K562 (cell line): ENCODE results near the gene FAM156A. TPM values are rescaled to one million over a fixed set of nuclear protein-coding genes. Genes with fewer than 3 reads are reported as not detected.
A peak's percentile ranks its signal among the peaks of the same experiment; 100 is the strongest.

ENCODE experiments used
- ARID2 ChIP-seq: fragments of 450-650 bp; IDR thresholded peaks from 2 replicates; pipeline ENCODE4 v1.6.1; 2017; ENCODE audit warnings: antibody characterized with exemption, mild to moderate bottlenecking
- BCOR ChIP-seq: fragments of 450-650 bp; IDR thresholded peaks from 2 replicates; pipeline ENCODE4 v1.6.1; 2016
- BRF1 ChIP-seq: IDR thresholded peaks from 3 replicates; pipeline ENCODE4 v1.6.1; 2011; ENCODE audit warnings: borderline replicate concordance, mild to moderate bottlenecking; ENCODE audit not compliant: insufficient read length; ENCODE audit errors: extremely low read depth
- COPS2 ChIP-seq: fragments of 450-650 bp; conservative IDR thresholded peaks from 2 replicates; pipeline ENCODE4 v1.6.1; 2016; ENCODE audit warnings: mild to moderate bottlenecking, moderate library complexity
- DMBX1 ChIP-seq: fragments of 250-450 bp; sonication (Bioruptor Pico); IDR thresholded peaks from 2 replicates; pipeline ENCODE4 v1.8.0; 2022; ENCODE audit warnings: inconsistent platforms, mild to moderate bottlenecking, moderate library complexity, borderline replicate concordance
- EGR1 ChIP-seq: fragments of 450-650 bp; conservative IDR thresholded peaks from 2 replicates; pipeline ENCODE4 v1.6.1; 2017; ENCODE audit warnings: mild to moderate bottlenecking
- ETV1 ChIP-seq: fragments of 450-650 bp; conservative IDR thresholded peaks from 2 replicates; pipeline ENCODE4 v1.6.1; 2016; ENCODE audit warnings: missing genetic modification characterization, control low read depth, low read depth, missing compliant biosample characterization
- FIP1L1 ChIP-seq: fragments of 200-400 bp; formaldehyde crosslinking; IDR thresholded peaks from 2 replicates; pipeline ENCODE4 v1.6.1; 2018; ENCODE audit warnings: mild to moderate bottlenecking, low read depth, low read length; ENCODE audit not compliant: poor library complexity, severe bottlenecking
- FOXJ3 ChIP-seq: sonication (generic); formaldehyde crosslinking; IDR thresholded peaks from 2 replicates; pipeline ENCODE4 v1.4.0; 2020; ENCODE audit warnings: mild to moderate bottlenecking, missing genetic modification reagents
- GTF2F1 ChIP-seq: IDR thresholded peaks from 2 replicates; pipeline ENCODE4 v1.6.1; 2011; ENCODE audit warnings: low read depth, low read length, improper control_type of control experiment
- MITF ChIP-seq: IDR thresholded peaks from 2 replicates; pipeline ENCODE4 v1.6.1; 2014; ENCODE audit warnings: antibody characterized with exemption
- MYC ChIP-seq, 2 experiments: fragments of 250-450 bp in 1 of 2; sonication (Bioruptor Pico) in 1 of 2; IDR thresholded peaks; 2 replicates each; pipeline versions ENCODE4 v1.5.1 to v1.6.1; 2012 to 2021; ENCODE audit warnings: low read depth in 2 of 2, borderline replicate concordance in 1 of 2, improper control_type of control experiment in 1 of 2, low read length in 1 of 2, mild to moderate bottlenecking in 1 of 2, moderate library complexity in 1 of 2
- MYNN ChIP-seq, 2 experiments: sonication (generic); formaldehyde crosslinking in 1 of 2; IDR thresholded peaks; 2 replicates each; pipeline versions ENCODE4 v1.5.0 to v1.6.1; 2016 to 2020; ENCODE audit warnings: antibody characterized with exemption in 1 of 2, missing genetic modification reagents in 1 of 2
- NONO ChIP-seq, 2 experiments: fragments of 200-400 bp in 1 of 2; fragments of 450-650 bp in 1 of 2; formaldehyde crosslinking in 1 of 2; IDR thresholded peaks; 2 replicates each; pipeline ENCODE4 v1.6.1; 2017; ENCODE audit warnings: low read depth in 2 of 2, mild to moderate bottlenecking in 2 of 2, moderate library complexity in 2 of 2, low read length in 1 of 2
- POLR2AphosphoS2 ChIP-seq: IDR thresholded peaks from 2 replicates; pipeline ENCODE4 v1.6.1; 2012; ENCODE audit warnings: low read length, improper control_type of control experiment
- PRDM10 ChIP-seq: fragments of 450-650 bp; IDR thresholded peaks from 2 replicates; pipeline ENCODE4 v1.6.1; 2018; ENCODE audit not compliant: partially characterized antibody
- STAT5A ChIP-seq: IDR thresholded peaks from 2 replicates; pipeline ENCODE4 v1.6.1; 2012; ENCODE audit warnings: low read length, inconsistent platforms, borderline replicate concordance
- TBP ChIP-seq: optimal IDR thresholded peaks from 2 replicates; pipeline ENCODE3; 2011; ENCODE audit warnings: low read depth, low read length, improper control_type of control experiment
- TEAD4 ChIP-seq, 2 experiments: sonication (generic) in 1 of 2; formaldehyde crosslinking in 1 of 2; IDR thresholded peaks; 2 replicates each; pipeline versions ENCODE4 v1.6.1 to v1.8.0; 2012 to 2022; ENCODE audit warnings: borderline replicate concordance in 1 of 2, inconsistent platforms in 1 of 2, low read length in 1 of 2, mild to moderate bottlenecking in 1 of 2, missing genetic modification reagents in 1 of 2
- ZNF133 ChIP-seq: fragments of 250-450 bp; sonication (Bioruptor Pico); IDR thresholded peaks from 2 replicates; pipeline ENCODE4 v1.4.0; 2020; ENCODE audit warnings: mild to moderate bottlenecking
- ZNF197 ChIP-seq: fragments of 200-800 bp; sonication (Bioruptor generic); IDR thresholded peaks from 2 replicates; pipeline ENCODE4 v1.6.1; 2016; ENCODE audit warnings: low read depth, missing genetic modification characterization, missing compliant biosample characterization
- ZNF3 ChIP-seq: fragments of 250-450 bp; sonication (Bioruptor Pico); IDR thresholded peaks from 2 replicates; pipeline ENCODE4 v1.5.0; 2021; ENCODE audit warnings: mild to moderate bottlenecking, moderate library complexity
- ZNF445 ChIP-seq: fragments of 250-450 bp; sonication (Bioruptor Pico); IDR thresholded peaks from 2 replicates; pipeline ENCODE4 v1.4.0; 2020; ENCODE audit warnings: low read depth, mild to moderate bottlenecking, moderate library complexity
- polyA plus RNA-seq, 8 experiments: library from polyadenylated mRNA; depleted of rRNA in 4 of 8; stranded (reverse) in 5 of 8; unstranded in 3 of 8; fragments of >200 nt; fragmentation: Nextera tagmentation in 2 of 8; fragmentation: Illumina TruSeq in 1 of 8; extraction: Ambion mirVana in 2 of 8; extraction: Trizol in 1 of 8; gene quantifications; 2 replicates each; pipeline versions ENCODE4 v1.2.1 to v1.2.3, GENCODE V29; 2011 to 2014; ENCODE audit warnings: inconsistent platforms in 1 of 8, missing spikeins in 1 of 8
- total RNA-seq, 7 experiments: library from RNA; depleted of rRNA in 6 of 7; stranded (reverse); fragments of >200 nt in 6 of 7; fragmentation: Illumina TruSeq in 2 of 7; extraction: Trizol in 2 of 7; gene quantifications; 2 replicates each; pipeline versions ENCODE4 v1.2.1 to v1.2.3, GENCODE V29; 2011 to 2021; ENCODE audit warnings: low replicate concordance in 1 of 7

Gene FAM156A
- total and polyA plus RNA-seq, 9 of the 15 experiments (the other 6 are each of a cell fraction or from before 2014, with no cell fraction given) = 1.9 to 20.3 (median 8.6) TPM

GRCh38 chrX:52934704-52935469 is 23.4 kb downstream of the FAM156A start (continued):
- TF ChIP-seq MITF (no peak), GTF2F1 (no peak), ETV1 (tag) (peak; percentile 65; the same call in 1 of the 2 replicates), STAT5A (peak; percentile 21; the same call in 1 of the 2 replicates), ZNF3 (CRISPR knock-in tag) (no peak), PRDM10 (peak; percentile 3), FIP1L1 (peak; percentile 59), COPS2 (no peak), MYC (IDR thresholded peaks at IDR 0.05; ENCODE audit: low read depth, low read length) (peak; percentile 34; the same call in 1 of the 2 replicates), MYC (CRISPR knock-in tag; IDR thresholded peaks at IDR 0.05; ENCODE audit: borderline replicate concordance, low read depth) (no peak), BRF1 (no peak), MYNN (IDR thresholded peaks at IDR 0.05) (peak; percentile 70; the same call in 1 of the 2 replicates), MYNN (CRISPR knock-in tag; IDR thresholded peaks at IDR 0.05) (no peak), NONO (IDR thresholded peaks at IDR 0.05; ENCODE audit: low read depth in 2 of 2, low read length in 1 of 2) (peak in 1 of 2 experiments; percentile 33; a peak in 1 of 4 replicates), ARID2 (peak; percentile 21; the same call in 1 of the 2 replicates), ZNF445 (CRISPR knock-in tag) (no peak), DMBX1 (CRISPR knock-in tag) (no peak), EGR1 (peak; percentile 82), TEAD4 (IDR thresholded peaks at IDR 0.05; ENCODE audit: low read length) (peak; percentile 31; the same call in 1 of the 2 replicates), TEAD4 (CRISPR knock-in tag; IDR thresholded peaks at IDR 0.05; ENCODE audit: borderline replicate concordance) (no peak), BCOR (peak; percentile 12; the same call in 1 of the 2 replicates), ZNF133 (CRISPR knock-in tag) (no peak), POLR2AphosphoS2 (no peak), FOXJ3 (CRISPR knock-in tag) (no peak), TBP (peak; percentile 51), ZNF197 (CRISPR knock-in tag) (peak; percentile 80; the same call in 1 of the 2 replicates)
